Measurements from ENCODE around the gene SF3B1.

- no peak for TF ChIP-seq CTCF (IDR thresholded peaks at IDR 0.05 in 4 of 5, conservative IDR thresholded peaks at IDR 0.05 in 1 of 5)
- no peak for TF ChIP-seq POLR2A (IDR thresholded peaks at IDR 0.05)
Observed at GRCh38 chr2:197386242-197386641, 48.6 kb downstream of the SF3B1 start.

All from gastrocnemius medialis (tissue), 4 donors.